ENCODE data around the gene PILRB. TPM values are rescaled to one million over a fixed set of nuclear protein-coding genes. Genes with fewer than 3 reads are reported as not detected.
"Not testable (repeated sequence)": the region's sequence is repeated elsewhere in the genome, so short reads cannot be mapped to it uniquely, and the experiment has no call there.

The PILRB gene
- total RNA-seq, 1 donor from 2014 or later = 79.4 TPM

DNA sequence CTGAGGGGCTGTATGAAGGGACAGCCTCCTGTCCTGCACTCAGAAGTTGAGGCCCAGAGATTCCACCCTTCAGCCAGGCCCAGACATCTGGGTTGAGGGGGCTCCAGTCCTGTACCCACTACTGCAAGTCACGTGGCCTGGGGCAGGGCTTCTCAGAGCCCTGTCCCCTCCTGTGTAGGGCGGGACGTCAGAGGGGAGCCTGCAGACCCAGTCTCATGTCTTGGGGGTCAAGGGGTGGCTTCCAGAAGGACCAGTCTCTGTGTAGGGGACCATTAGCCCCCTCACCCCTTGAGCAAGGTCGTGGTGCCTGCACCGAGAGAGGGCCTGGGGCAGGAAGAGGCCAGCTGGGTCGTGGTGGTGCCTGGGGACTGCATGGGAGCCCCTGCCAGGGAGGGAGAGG is 14.8 kb downstream of the PILRB start:
- ATAC-seq (ENCODE audit: low read depth) (no peak), DNase-seq (no peak)
- CTCF ChIA-PET = interaction anchor here (1.4 kb wide), 1 partner anchor 35 kb away, joined by 7 read pairs; no protein-coding TSS in a partner anchor
- POLR2A ChIA-PET = interaction anchor here (0.9 kb wide), 1 partner anchor 56 kb away, joined by 3 read pairs; the partner anchor contains the start of gene ZCWPW1
- intact Hi-C loops (cut with micrococcal nuclease) = no loop called here
- no peaks in the 10 kb centered on the region for H3K9me3 Mint-ChIP-seq
- no peaks in the 10 kb centered on the region for H3K36me3 Mint-ChIP-seq (ENCODE audit: low read depth)
- no peaks in the 10 kb centered on the region for H3K27me3 Mint-ChIP-seq
- TF ChIP-seq, protein P1, sequence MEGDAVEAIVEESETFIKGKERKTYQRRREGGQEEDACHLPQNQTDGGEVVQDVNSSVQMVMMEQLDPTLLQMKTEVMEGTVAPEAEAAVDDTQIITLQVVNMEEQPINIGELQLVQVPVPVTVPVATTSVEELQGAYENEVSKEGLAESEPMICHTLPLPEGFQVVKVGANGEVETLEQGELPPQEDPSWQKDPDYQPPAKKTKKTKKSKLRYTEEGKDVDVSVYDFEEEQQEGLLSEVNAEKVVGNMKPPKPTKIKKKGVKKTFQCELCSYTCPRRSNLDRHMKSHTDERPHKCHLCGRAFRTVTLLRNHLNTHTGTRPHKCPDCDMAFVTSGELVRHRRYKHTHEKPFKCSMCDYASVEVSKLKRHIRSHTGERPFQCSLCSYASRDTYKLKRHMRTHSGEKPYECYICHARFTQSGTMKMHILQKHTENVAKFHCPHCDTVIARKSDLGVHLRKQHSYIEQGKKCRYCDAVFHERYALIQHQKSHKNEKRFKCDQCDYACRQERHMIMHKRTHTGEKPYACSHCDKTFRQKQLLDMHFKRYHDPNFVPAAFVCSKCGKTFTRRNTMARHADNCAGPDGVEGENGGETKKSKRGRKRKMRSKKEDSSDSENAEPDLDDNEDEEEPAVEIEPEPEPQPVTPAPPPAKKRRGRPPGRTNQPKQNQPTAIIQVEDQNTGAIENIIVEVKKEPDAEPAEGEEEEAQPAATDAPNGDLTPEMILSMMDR (IDR thresholded peaks at IDR 0.05) = no peak
- peaks cover 68% of the 10 kb centered on the region for H3K4me1 Mint-ChIP-seq
- peak overlapping the region; percentile 59 for H3K27ac Mint-ChIP-seq
- H3K4me3 Mint-ChIP-seq = no peak overlapping the region

DNA sequence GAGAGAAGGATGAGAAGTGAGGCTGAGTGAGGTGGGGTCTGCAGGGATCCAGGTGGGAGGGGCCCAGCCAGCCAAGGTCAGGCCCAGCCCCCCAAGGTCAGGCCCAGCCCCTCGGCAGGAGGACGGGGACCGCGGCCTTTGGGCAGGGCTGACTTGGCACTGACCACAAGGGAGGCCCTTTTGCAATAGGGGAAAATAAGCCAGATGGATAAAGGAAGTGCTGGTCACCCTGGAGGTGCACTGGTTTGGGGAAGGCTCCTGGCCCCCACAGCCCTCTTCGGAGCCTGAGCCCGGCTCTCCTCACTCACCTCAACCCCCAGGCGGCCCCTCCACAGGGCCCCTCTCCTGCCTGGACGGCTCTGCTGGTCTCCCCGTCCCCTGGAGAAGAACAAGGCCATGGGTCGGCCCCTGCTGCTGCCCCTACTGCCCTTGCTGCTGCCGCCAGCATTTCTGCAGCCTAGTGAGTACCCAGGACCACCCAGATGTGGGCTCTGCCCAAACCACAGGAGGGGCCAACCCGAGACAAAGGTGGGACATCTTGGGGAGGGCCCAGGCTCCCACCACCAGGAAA is 15.4 kb downstream of the PILRB start, which contains the start of gene PILRA:
Gene PILRA (plus strand): TSS at position 227 of the 571 bp plus-strand sequence. CDS start 170 bp downstream, at position 397.
- CTCF ChIA-PET = interaction anchor here (1.2 to 1.5 kb wide), 2 partner anchors 29 to 34 kb away, joined by 3 to 10 read pairs; no protein-coding TSS in a partner anchor

DNA sequence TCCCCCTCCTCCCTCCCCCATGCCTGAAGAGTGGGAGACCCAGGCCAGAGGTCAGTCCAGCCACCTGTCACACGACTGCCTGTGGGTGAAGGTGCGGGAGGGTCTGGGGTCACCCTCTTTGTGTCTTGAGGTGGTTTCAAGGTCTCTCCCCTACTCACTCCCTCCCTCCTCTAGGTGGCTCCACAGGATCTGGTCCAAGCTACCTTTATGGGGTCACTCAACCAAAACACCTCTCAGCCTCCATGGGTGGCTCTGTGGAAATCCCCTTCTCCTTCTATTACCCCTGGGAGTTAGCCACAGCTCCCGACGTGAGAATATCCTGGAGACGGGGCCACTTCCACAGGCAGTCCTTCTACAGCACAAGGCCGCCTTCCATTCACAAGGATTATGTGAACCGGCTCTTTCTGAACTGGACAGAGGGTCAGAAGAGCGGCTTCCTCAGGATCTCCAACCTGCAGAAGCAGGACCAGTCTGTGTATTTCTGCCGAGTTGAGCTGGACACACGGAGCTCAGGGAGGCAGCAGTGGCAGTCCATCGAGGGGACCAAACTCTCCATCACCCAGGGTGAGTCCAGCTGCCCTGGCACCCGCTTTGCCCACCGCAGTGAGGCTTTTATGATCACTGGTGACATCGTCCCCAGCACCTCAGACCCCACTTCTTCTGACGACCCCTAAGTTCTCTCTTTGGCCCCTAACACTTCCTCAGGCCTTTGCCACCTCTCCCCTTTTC is 16.1 kb downstream of the PILRB start:
- CTCF ChIA-PET = interaction anchor here (0.6 to 1.5 kb wide), 4 partner anchors 19 to 35 kb away, joined by 3 to 10 read pairs (median 4); no protein-coding TSS in a partner anchor
- not testable (repeated sequence) for H3K9me3 Mint-ChIP-seq
- peak; percentile 12 for ATAC-seq (ENCODE audit: low read depth)

More for the DNA sequence above, 15.4 kb downstream of the PILRB start, which contains the start of gene PILRA:
- H3K4me1 Mint-ChIP-seq = peaks cover 62% of the 10 kb centered on the region
- ATAC-seq (ENCODE audit: low read depth) = no peak
- intact Hi-C loops (cut with micrococcal nuclease) = no loop called here
- no peak within 1 kb of the TSS for H3K4me3 Mint-ChIP-seq
- H3K27me3 Mint-ChIP-seq = no peaks in the 10 kb centered on the region
- TF ChIP-seq, protein P1 (IDR thresholded peaks at IDR 0.05) = no peak
- no peak for DNase-seq
- POLR2A ChIA-PET = no interaction called here
- no peaks in the 10 kb centered on the region for H3K9me3 Mint-ChIP-seq
- H3K27ac Mint-ChIP-seq = peak within 1 kb of the TSS; percentile 59
- H3K36me3 Mint-ChIP-seq (ENCODE audit: low read depth) = no peaks in the 10 kb centered on the region

DNA sequence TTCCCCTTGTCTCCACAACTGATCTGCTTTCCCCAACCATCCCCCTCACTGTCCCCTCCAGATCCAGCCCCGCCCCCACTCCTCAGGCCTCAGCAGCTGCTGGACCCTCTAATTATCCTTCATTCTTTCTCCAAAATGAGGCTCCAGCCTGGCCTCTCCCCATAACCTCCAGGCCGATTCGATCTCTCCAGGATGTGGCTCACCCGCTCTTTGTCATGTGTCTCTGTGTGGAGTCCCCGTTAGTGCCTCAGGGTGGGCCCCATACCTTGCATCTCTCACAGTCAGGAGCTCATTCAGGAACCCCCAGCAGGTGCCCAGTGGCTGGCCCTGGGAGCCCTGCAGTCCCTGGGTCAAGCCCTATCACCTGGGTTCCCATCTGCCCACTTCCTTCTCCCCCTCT is 16.7 kb downstream of the PILRB start:
- DNase-seq = no peak
- H3K9me3 Mint-ChIP-seq = no peaks in the 10 kb centered on the region
- H3K27me3 Mint-ChIP-seq = no peaks in the 10 kb centered on the region
- no peak for ATAC-seq (ENCODE audit: low read depth)
- H3K4me3 Mint-ChIP-seq = no peak overlapping the region
- H3K27ac Mint-ChIP-seq = peak overlapping the region; percentile 19
- intact Hi-C loops (cut with micrococcal nuclease) = no loop called here
- TF ChIP-seq, protein P1 (IDR thresholded peaks at IDR 0.05) = no peak
- no peaks in the 10 kb centered on the region for H3K36me3 Mint-ChIP-seq (ENCODE audit: low read depth)
- peaks cover 49% of the 10 kb centered on the region for H3K4me1 Mint-ChIP-seq
- CTCF ChIA-PET = interaction anchor here (0.6 to 1.5 kb wide), 4 partner anchors 18 to 34 kb away, joined by 3 to 10 read pairs (median 4); no protein-coding TSS in a partner anchor
- POLR2A ChIA-PET = interaction anchor here (1.0 to 1.2 kb wide), 3 partner anchors 9 to 28 kb away, joined by 3 to 6 read pairs (median 3); no protein-coding TSS in a partner anchor

More for the DNA sequence above, 16.1 kb downstream of the PILRB start:
- H3K27ac Mint-ChIP-seq = peak overlapping the region; percentile 19
- DNase-seq = peak; percentile 6
- POLR2A ChIA-PET = interaction anchor here (0.7 to 1.2 kb wide), 4 partner anchors 9 to 109 kb away, joined by 3 to 6 read pairs (median 3); no protein-coding TSS in a partner anchor
- H3K36me3 Mint-ChIP-seq (ENCODE audit: low read depth); H3K27me3 Mint-ChIP-seq; H3K4me3 Mint-ChIP-seq; intact Hi-C loops (cut with micrococcal nuclease): not testable (repeated sequence)
- H3K4me1 Mint-ChIP-seq = peaks cover 55% of the 10 kb centered on the region

DNA sequence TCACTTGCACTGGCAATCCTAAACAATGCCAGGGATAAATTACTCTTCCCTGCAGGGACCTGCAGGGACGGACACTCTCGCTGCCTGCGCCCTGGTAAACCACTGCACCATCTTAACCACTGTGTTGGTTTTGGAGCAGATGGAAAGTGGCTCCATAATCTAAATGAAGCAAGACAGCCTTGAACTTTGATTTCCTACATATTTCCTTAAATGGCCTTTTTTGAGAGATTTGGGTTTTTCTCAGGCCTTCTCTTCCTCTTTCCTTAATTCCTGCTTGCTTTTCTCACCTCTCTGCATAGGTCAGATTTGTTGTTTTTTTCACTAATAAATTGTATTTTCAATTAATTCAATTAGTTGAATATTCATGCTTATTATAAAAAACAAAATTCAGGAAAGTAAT is 18.1 kb downstream of the PILRB start:
- CTCF ChIA-PET = no interaction called here
- POLR2A ChIA-PET = interaction anchor here (0.7 kb wide), 1 partner anchor 22 kb away, joined by 14 read pairs; no protein-coding TSS in a partner anchor
- no peaks in the 10 kb centered on the region for H3K27me3 Mint-ChIP-seq
- H3K27ac Mint-ChIP-seq = no peak overlapping the region
- ATAC-seq (ENCODE audit: low read depth) = no peak
- intact Hi-C loops (cut with micrococcal nuclease) = no loop called here
- no peak for DNase-seq
- TF ChIP-seq, protein P1 (IDR thresholded peaks at IDR 0.05) = no peak
- peaks cover 39% of the 10 kb centered on the region for H3K4me1 Mint-ChIP-seq
- no peak overlapping the region for H3K4me3 Mint-ChIP-seq
- no peaks in the 10 kb centered on the region for H3K9me3 Mint-ChIP-seq
- H3K36me3 Mint-ChIP-seq (ENCODE audit: low read depth) = no peaks in the 10 kb centered on the region
